OCI-LY1 (cell line): ENCODE data around the gene MYOF.

Experiments used
- CTCF ChIP-seq: fragments of 200-600 bp; sonication (generic), shearing (Covaris generic); IDR thresholded peaks from 2 replicates; pipeline ENCODE4 v1.5.1; 2017; ENCODE audit warnings: mild to moderate bottlenecking, antibody characterized with exemption, low read length, moderate library complexity, mixed read lengths
- EZH2 ChIP-seq: fragments of 200-600 bp; sonication (generic), shearing (Covaris generic); IDR thresholded peaks from 2 replicates; pipeline ENCODE4 v1.8.0; 2017; ENCODE audit warnings: borderline replicate concordance, mixed run types, mild to moderate bottlenecking, antibody characterized with exemption, low read length, moderate library complexity, mixed read lengths

- TF ChIP-seq EZH2, result no peak
- no peak for TF ChIP-seq CTCF
Measured at GRCh38 chr10:93457511-93457910, 24.6 kb downstream of the MYOF start.
